ENCODE measurements around the gene TAF11L10.
"Not testable (repeated sequence)": the region's sequence is repeated elsewhere in the genome, so short reads cannot be mapped to it uniquely, and the experiment has no call there.

- TF ChIP-seq CTCF (IDR thresholded peaks at IDR 0.05; ENCODE audit: control extremely low read depth in 1 of 3, insufficient read depth in 1 of 3, low read depth in 1 of 3, low read length in 3 of 3); KDM1A (IDR thresholded peaks at IDR 0.05; ENCODE audit: borderline replicate concordance, low read length): not testable (repeated sequence)
Observed at GRCh38 chr5:17597728-17598127, at the start of gene TAF11L10.
